Measurements from ENCODE around the gene RAET1E. TPM values are rescaled to one million over a fixed set of nuclear protein-coding genes. Genes with fewer than 3 reads are reported as not detected.

Gene RAET1E
- total and polyA plus RNA-seq, 4 donors: 0.18 to 1.7 (median 0.65) TPM; not detected in 1

DNA sequence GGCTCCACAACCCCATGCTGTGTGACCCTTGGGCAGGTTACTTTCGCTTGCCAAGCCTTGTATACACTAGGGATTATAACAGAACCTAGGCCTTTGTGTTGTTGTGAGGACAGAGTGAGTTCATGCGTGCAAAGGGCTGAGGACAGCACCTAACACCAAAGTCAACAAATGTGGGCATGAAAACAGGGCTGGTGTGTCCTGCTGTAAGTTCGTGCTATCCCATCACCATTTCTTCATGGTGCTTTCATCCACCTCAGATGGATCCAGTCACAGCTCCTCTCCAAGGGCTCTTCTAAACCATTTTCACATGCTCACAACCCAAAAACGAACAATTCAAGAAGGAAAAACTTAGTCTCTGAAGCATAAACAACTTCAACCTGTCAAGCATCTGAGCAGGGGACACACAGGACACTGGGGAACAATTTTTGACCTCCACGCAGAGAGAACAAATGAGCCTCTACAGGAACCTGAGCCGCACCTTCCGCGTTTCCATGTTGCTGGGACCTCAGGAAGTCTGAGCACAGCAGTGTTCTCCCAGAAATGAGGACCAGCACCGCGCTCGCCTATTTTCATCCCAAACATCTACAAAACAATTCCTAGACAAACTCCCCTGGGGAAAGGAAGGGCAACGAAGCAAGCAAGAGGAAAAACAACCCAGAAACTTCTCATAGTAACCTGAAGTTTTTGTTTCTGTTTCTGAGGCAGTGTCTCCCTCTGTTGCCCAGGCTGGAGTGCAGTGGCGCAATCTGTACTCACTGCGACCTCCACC, 36.9 kb downstream of the RAET1E start:
- Histone ChIP-seq H3K27ac (ENCODE audit: low read depth in 1 of 2, low read length in 2 of 2) (no peak overlapping the region), H3K4me1 (ENCODE audit: control insufficient read depth in 1 of 2, insufficient read depth in 2 of 2, low read length in 2 of 2) (no peaks in the 10 kb centered on the region), H3K36me3 (ENCODE audit: control insufficient read depth in 1 of 2, insufficient read depth in 2 of 2, low read length in 1 of 2) (no peaks in the 10 kb centered on the region), H3K9me3 (ENCODE audit: control insufficient read depth, low read length) (no peaks in the 10 kb centered on the region), H3K27me3 (ENCODE audit: control insufficient read depth in 1 of 2, insufficient read depth in 2 of 2, low read length in 1 of 2) (no peaks in the 10 kb centered on the region), H3K4me3 (ENCODE audit: low read length in 2 of 2) (no peak overlapping the region)
- ATAC-seq (ENCODE audit: low FRiP score) (no peak), DNase-seq (no peak)
- 97% methylated on average over 14 of the region's 14 CpGs for WGBS, 2 donors
- intact Hi-C loops (cut with DNase I): loop anchor here in 1 of 2 donors (10.0 kb wide), 1 partner anchor 116 kb away; the partner anchor contains the start of genes NUP43 and PCMT1

DNA sequence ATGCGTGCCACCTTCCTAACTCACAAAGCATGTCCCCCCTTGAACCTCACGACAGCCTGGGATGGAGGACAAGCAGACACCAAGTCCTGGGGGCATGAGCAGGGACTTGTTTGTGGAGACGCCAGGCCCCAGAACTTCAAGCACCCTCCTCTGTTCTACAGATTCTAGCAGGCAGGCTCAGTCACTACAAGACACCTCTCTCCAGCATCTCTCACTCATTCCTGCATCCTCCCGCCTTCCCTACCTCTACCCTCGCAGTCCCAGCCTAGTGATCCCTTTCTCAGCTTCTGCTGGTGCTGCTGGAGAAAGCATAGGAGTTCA, 37.4 kb downstream of the RAET1E start:
- Histone ChIP-seq H3K4me3 (ENCODE audit: low read length in 2 of 2) (no peak overlapping the region), H3K27ac (ENCODE audit: low read depth in 1 of 2, low read length in 2 of 2) (no peak overlapping the region), H3K36me3 (ENCODE audit: control insufficient read depth in 1 of 2, insufficient read depth in 2 of 2, low read length in 1 of 2) (no peaks in the 10 kb centered on the region), H3K27me3 (ENCODE audit: control insufficient read depth in 1 of 2, insufficient read depth in 2 of 2, low read length in 1 of 2) (no peaks in the 10 kb centered on the region), H3K9me3 (ENCODE audit: control insufficient read depth, low read length) (no peaks in the 10 kb centered on the region), H3K4me1 (ENCODE audit: control insufficient read depth in 1 of 2, insufficient read depth in 2 of 2, low read length in 2 of 2) (no peaks in the 10 kb centered on the region)
- 95 to 99% methylated on average over 5 of the region's 5 CpGs for WGBS, 2 donors
- DNase-seq: no peak
- no peak for ATAC-seq (ENCODE audit: low FRiP score)
- intact Hi-C loops (cut with DNase I): loop anchor here in 1 of 2 donors (10.0 kb wide), 1 partner anchor 116 kb away; the partner anchor contains the start of genes NUP43 and PCMT1

DNA sequence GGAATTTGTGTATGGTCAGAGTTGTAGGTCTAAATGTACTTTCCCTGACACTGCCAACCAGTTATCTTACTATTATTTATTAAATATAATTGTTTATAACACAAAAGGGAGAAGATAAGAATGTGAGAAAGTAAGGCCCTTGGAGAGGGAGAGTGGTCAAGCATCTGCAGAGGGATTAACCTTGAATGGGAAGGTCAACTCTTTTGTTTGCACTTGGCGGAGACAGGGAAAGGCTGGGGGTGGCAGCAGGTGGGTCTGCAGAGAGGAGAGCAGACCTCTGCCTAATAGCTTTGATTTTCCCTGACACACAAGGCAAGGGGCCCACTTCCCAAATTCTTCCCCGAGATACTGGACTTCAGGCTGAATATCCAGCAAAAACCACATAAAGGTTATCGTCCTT, 38.0 kb downstream of the RAET1E start:
- Histone ChIP-seq H3K36me3 (ENCODE audit: control insufficient read depth in 1 of 2, insufficient read depth in 2 of 2, low read length in 1 of 2) (no peaks in the 10 kb centered on the region), H3K27ac (ENCODE audit: low read depth in 1 of 2, low read length in 2 of 2) (no peak overlapping the region), H3K9me3 (ENCODE audit: control insufficient read depth, low read length) (no peaks in the 10 kb centered on the region), H3K4me3 (ENCODE audit: low read length in 2 of 2) (no peak overlapping the region), H3K27me3 (ENCODE audit: control insufficient read depth in 1 of 2, insufficient read depth in 2 of 2, low read length in 1 of 2) (no peaks in the 10 kb centered on the region), H3K4me1 (ENCODE audit: control insufficient read depth in 1 of 2, insufficient read depth in 2 of 2, low read length in 2 of 2) (no peaks in the 10 kb centered on the region)
- 96 to 98% methylated on average over 3 of the region's 3 CpGs for WGBS, 2 donors
- DNase-seq: no peak
- intact Hi-C loops (cut with DNase I): loop anchor here in 1 of 2 donors (10.0 kb wide), 1 partner anchor 115 kb away; the partner anchor contains the start of genes NUP43 and PCMT1
- no peak for ATAC-seq (ENCODE audit: low FRiP score)

DNA sequence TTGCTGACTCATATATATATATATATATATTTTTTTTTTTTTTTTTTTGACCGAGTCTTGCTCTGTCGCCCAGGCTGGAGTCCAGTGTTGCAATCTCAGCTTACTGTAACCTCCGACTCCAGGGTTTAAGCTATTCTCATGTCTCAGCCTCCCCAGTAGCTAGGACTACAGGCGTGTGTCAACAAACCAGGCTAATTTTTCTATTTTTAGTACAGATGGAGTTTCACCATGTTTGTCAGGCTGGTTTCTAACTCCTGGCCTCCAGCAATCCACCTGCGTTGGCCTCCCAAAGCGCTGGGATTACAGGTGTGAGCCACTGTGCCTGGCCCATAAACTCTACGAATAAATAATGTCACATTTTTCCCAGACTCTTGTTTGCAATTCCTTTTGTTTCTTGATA, 38.5 kb downstream of the RAET1E start:
- no peaks in the 10 kb centered on the region for H3K9me3 ChIP-seq (ENCODE audit: control insufficient read depth, low read length)
- no peaks in the 10 kb centered on the region for H3K4me1 ChIP-seq (ENCODE audit: control insufficient read depth in 1 of 2, insufficient read depth in 2 of 2, low read length in 2 of 2)
- ATAC-seq (ENCODE audit: low FRiP score): no peak
- H3K36me3 ChIP-seq (ENCODE audit: control insufficient read depth in 1 of 2, insufficient read depth in 2 of 2, low read length in 1 of 2): no peaks in the 10 kb centered on the region
- intact Hi-C loops (cut with DNase I): no loop called here
- no peak overlapping the region for H3K27ac ChIP-seq (ENCODE audit: low read depth in 1 of 2, low read length in 2 of 2)
- H3K4me3 ChIP-seq (ENCODE audit: low read length in 2 of 2): no peak overlapping the region
- no peaks in the 10 kb centered on the region for H3K27me3 ChIP-seq (ENCODE audit: control insufficient read depth in 1 of 2, insufficient read depth in 2 of 2, low read length in 1 of 2)
- DNase-seq: no peak
- 88 to 97% methylated on average over 7 of the region's 7 CpGs for WGBS, 2 donors

DNA sequence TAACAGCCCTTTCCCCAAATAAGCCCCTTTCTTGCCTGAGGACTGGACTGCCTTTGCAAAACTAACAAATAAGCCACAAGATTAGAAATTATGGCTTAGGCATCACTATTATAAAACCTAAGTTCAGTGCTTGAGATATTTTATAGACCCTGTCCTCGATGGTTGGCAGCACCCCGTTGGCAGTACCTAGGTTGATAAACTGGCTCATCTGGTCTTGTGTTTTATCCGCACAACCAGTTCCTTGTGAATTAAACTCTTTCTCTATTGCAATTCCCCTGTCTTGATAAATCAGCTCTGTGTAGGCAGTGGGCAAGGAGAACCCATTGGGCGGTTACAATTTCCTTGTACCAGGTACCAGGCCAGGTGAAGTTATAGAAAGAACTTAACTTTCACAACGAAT, 40.4 kb downstream of the RAET1E start:
- ATAC-seq (ENCODE audit: low FRiP score) (no peak), DNase-seq (no peak)
- WGBS, 2 donors: 97% methylated on average over 5 of the region's 5 CpGs
- no peaks in the 10 kb centered on the region for H3K36me3 ChIP-seq (ENCODE audit: control insufficient read depth in 1 of 2, insufficient read depth in 2 of 2, low read length in 1 of 2)
- no peaks in the 10 kb centered on the region for H3K27me3 ChIP-seq (ENCODE audit: control insufficient read depth in 1 of 2, insufficient read depth in 2 of 2, low read length in 1 of 2)
- no peak overlapping the region for H3K27ac ChIP-seq (ENCODE audit: low read depth in 1 of 2, low read length in 2 of 2)
- H3K4me3 ChIP-seq (ENCODE audit: low read length in 2 of 2): no peak overlapping the region
- no peaks in the 10 kb centered on the region for H3K9me3 ChIP-seq (ENCODE audit: control insufficient read depth, low read length)
- intact Hi-C loops (cut with DNase I): no loop called here
- H3K4me1 ChIP-seq (ENCODE audit: control insufficient read depth in 1 of 2, insufficient read depth in 2 of 2, low read length in 2 of 2): no peaks in the 10 kb centered on the region

- H3K27me3 ChIP-seq (ENCODE audit: control insufficient read depth in 1 of 2, insufficient read depth in 2 of 2, low read length in 1 of 2): no peaks in the 10 kb centered on the region
- H3K36me3 ChIP-seq (ENCODE audit: control insufficient read depth in 1 of 2, insufficient read depth in 2 of 2, low read length in 1 of 2): no peaks in the 10 kb centered on the region
- no peaks in the 10 kb centered on the region for H3K4me1 ChIP-seq (ENCODE audit: control insufficient read depth in 1 of 2, insufficient read depth in 2 of 2, low read length in 2 of 2)
- H3K9me3 ChIP-seq (ENCODE audit: control insufficient read depth, low read length): no peaks in the 10 kb centered on the region
- 92 to 94% methylated on average over 10 of the region's 10 CpGs for WGBS, 2 donors
- no peak overlapping the region for H3K4me3 ChIP-seq (ENCODE audit: low read length in 2 of 2)
- DNase-seq (no peak), ATAC-seq (ENCODE audit: low FRiP score) (no peak)
- intact Hi-C loops (cut with DNase I): no loop called here
- H3K27ac ChIP-seq (ENCODE audit: low read depth in 1 of 2, low read length in 2 of 2): no peak overlapping the region
Observed at GRCh38 chr6:149856256-149856994, 41.5 kb downstream of the RAET1E start.

GRCh38 chr6:149855741-149856140, 42.2 kb downstream of the RAET1E start:
- no peak overlapping the region for H3K27ac ChIP-seq (ENCODE audit: low read depth in 1 of 2, low read length in 2 of 2)
- no peaks in the 10 kb centered on the region for H3K36me3 ChIP-seq (ENCODE audit: control insufficient read depth in 1 of 2, insufficient read depth in 2 of 2, low read length in 1 of 2)
- no peak overlapping the region for H3K4me3 ChIP-seq (ENCODE audit: low read length in 2 of 2)
- H3K4me1 ChIP-seq (ENCODE audit: control insufficient read depth in 1 of 2, insufficient read depth in 2 of 2, low read length in 2 of 2): no peaks in the 10 kb centered on the region
- ATAC-seq (ENCODE audit: low FRiP score): no peak
- no peaks in the 10 kb centered on the region for H3K9me3 ChIP-seq (ENCODE audit: control insufficient read depth, low read length)
- H3K27me3 ChIP-seq (ENCODE audit: control insufficient read depth in 1 of 2, insufficient read depth in 2 of 2, low read length in 1 of 2): no peaks in the 10 kb centered on the region
- intact Hi-C loops (cut with DNase I): no loop called here
- WGBS, 2 donors: 86 to 92% methylated on average over 2 of the region's 2 CpGs
- DNase-seq: no peak

DNA sequence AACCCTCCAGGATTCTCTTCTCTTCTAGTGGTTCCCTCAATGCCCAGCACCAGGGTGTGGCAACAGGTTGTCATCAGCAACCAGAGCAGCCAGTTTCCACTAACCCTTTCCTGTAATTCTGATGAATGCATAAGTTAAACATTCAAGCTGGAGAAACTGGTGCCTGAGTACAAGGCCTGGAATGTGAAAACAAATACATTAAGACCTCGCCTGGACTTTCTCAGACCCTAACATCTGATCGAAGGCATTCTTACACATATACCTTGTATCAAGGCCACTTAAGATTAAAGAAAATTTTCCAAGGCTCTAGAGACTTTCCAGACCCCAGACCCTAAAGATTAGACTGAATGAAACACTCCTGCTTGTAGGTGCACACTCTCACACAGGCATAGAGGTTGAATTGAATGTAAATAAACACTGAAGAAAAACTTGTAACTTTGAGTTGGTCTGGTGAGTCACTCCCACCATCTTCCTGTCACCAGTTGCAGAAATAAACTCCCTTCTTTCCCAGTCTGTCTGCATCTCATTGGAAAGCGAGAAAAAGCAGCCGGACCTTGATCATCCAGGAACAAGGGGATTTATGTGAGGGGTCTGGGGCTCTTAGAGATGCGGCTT, 42.8 kb downstream of the RAET1E start:
- 86% methylated on average over 5 of the region's 5 CpGs for WGBS, 2 donors
- H3K4me1 ChIP-seq (ENCODE audit: control insufficient read depth in 1 of 2, insufficient read depth in 2 of 2, low read length in 2 of 2): no peaks in the 10 kb centered on the region
- H3K9me3 ChIP-seq (ENCODE audit: control insufficient read depth, low read length): no peaks in the 10 kb centered on the region
- ATAC-seq (ENCODE audit: low FRiP score) (no peak), DNase-seq (no peak)
- no peak overlapping the region for H3K27ac ChIP-seq (ENCODE audit: low read depth in 1 of 2, low read length in 2 of 2)
- intact Hi-C loops (cut with DNase I): no loop called here
- H3K36me3 ChIP-seq (ENCODE audit: control insufficient read depth in 1 of 2, insufficient read depth in 2 of 2, low read length in 1 of 2): no peaks in the 10 kb centered on the region
- H3K4me3 ChIP-seq (ENCODE audit: low read length in 2 of 2): no peak overlapping the region
- no peaks in the 10 kb centered on the region for H3K27me3 ChIP-seq (ENCODE audit: control insufficient read depth in 1 of 2, insufficient read depth in 2 of 2, low read length in 1 of 2)

All from aorta (tissue), 5 donors.